Neutrophil (primary cell): ENCODE measurements around the gene CHMP2B.

Experiments used
- H3K27ac ChIP-seq: fragments of 200-600 bp; sonication (generic); 2 replicates; pipeline ENCODE4 v1.5.1; 2016; ENCODE audit warnings: mild to moderate bottlenecking, moderate library complexity
- H3K27me3 ChIP-seq: fragments of 200-600 bp; sonication (generic); 2 replicates; pipeline ENCODE4 v1.6.0; 2016; ENCODE audit warnings: mild to moderate bottlenecking
- H3K36me3 ChIP-seq: fragments of 200-600 bp; sonication (generic); 2 replicates; pipeline ENCODE4 v1.5.1; 2017
- H3K4me1 ChIP-seq, 2 experiments: fragments of 200-600 bp in 1 of 2; sonication (generic) in 1 of 2; 1 replicate in 1 of 2; 2 replicates in 1 of 2; pipeline versions ENCODE4 v1.5.1 to v1.6.1; 2013 to 2016; ENCODE audit warnings: low read depth in 1 of 2, low read length in 1 of 2, mild to moderate bottlenecking in 1 of 2, moderate library complexity in 1 of 2; ENCODE audit not compliant: control insufficient read depth in 1 of 2, insufficient read depth in 1 of 2
- H3K4me3 ChIP-seq, 2 experiments: fragments of 200-600 bp in 1 of 2; sonication (generic) in 1 of 2; 1 replicate in 1 of 2; 2 replicates in 1 of 2; pipeline ENCODE4 v1.5.1; 2013 to 2016; ENCODE audit warnings: low read depth in 1 of 2, low read length in 1 of 2, mild to moderate bottlenecking in 1 of 2, moderate library complexity in 1 of 2
- H3K9me3 ChIP-seq: fragments of 200-600 bp; sonication (generic); 2 replicates; pipeline ENCODE4 v1.5.1; 2016
- TF ChIP-seq, protein P1 (sequence below): fragments of 200-600 bp; sonication (generic); IDR thresholded peaks from 2 replicates; pipeline ENCODE4 v1.5.1; 2016; ENCODE audit warnings: antibody characterized with exemption

The CHMP2B gene

DNA sequence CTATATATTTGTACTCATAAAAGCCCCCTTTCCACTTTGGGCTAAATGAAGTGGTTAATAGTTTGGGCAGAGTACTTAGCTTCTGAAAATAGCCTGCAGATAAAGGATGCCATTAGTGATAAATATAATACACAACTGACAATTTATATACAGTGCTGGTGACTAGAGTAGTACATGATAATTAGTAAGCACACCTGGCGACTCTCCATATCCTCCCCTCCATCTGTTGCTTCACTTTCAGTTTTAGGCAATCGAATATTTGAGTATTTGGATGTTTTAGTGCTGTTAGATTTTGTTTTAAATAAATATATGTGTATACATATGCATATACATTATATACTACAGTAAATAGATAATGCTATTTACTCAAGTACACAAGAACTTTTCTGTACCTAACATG, 35.9 kb upstream of the CHMP2B start:
- TF ChIP-seq, protein P1, sequence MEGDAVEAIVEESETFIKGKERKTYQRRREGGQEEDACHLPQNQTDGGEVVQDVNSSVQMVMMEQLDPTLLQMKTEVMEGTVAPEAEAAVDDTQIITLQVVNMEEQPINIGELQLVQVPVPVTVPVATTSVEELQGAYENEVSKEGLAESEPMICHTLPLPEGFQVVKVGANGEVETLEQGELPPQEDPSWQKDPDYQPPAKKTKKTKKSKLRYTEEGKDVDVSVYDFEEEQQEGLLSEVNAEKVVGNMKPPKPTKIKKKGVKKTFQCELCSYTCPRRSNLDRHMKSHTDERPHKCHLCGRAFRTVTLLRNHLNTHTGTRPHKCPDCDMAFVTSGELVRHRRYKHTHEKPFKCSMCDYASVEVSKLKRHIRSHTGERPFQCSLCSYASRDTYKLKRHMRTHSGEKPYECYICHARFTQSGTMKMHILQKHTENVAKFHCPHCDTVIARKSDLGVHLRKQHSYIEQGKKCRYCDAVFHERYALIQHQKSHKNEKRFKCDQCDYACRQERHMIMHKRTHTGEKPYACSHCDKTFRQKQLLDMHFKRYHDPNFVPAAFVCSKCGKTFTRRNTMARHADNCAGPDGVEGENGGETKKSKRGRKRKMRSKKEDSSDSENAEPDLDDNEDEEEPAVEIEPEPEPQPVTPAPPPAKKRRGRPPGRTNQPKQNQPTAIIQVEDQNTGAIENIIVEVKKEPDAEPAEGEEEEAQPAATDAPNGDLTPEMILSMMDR, result no peak
- Histone ChIP-seq H3K27me3 (no peaks in the 10 kb centered on the region), H3K27ac (no peak overlapping the region), H3K4me1 (no peaks in the 10 kb centered on the region), H3K9me3 (no peaks in the 10 kb centered on the region), H3K4me3 (no peak overlapping the region), H3K36me3 (no peaks in the 10 kb centered on the region)

DNA sequence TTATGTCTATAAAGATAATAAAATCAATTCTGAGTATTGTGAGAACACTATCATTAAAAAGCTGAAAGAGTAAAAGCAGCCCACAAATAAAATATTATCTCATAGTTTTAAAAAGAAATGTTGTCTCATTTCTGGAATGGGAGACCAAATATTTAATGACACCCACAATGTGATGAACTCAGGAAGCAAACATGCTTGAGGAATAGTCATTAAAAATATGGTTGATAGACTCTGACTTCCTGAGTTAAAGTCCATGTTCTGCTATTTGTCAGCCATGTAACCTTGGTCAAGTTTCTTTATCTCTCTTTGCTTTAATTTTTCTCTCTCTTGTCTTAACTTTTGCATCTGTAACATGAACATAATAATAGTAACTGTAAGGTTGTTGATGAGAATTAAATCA, 35.5 kb upstream of the CHMP2B start:
- H3K4me1 ChIP-seq, result no peaks in the 10 kb centered on the region
- H3K27me3 ChIP-seq, result no peaks in the 10 kb centered on the region
- no peak overlapping the region for H3K4me3 ChIP-seq
- H3K36me3 ChIP-seq, result no peaks in the 10 kb centered on the region
- no peak overlapping the region for H3K27ac ChIP-seq
- TF ChIP-seq, protein P1, result no peak
- H3K9me3 ChIP-seq, result no peaks in the 10 kb centered on the region

DNA sequence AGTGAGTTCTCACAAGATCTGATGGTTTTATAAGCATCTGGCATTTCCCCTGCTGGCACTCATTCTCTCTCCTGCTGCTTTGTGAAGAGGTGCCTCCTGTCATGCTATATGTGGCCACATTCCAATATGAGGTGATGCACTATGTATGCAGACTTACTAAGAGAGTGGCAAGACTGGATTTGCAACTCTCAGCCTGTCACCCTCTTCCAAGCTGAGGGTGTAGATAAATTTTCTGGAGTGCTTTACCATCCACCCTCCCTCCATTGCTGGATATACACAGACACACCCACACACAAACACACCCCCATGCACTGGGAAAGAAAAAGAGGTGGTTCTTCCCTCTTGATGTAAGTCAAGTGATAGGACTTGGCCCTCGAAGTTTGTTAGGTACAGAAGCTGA, 30.2 kb upstream of the CHMP2B start:
- TF ChIP-seq, protein P1, result no peak
- H3K27me3 ChIP-seq, result no peaks in the 10 kb centered on the region

DNA sequence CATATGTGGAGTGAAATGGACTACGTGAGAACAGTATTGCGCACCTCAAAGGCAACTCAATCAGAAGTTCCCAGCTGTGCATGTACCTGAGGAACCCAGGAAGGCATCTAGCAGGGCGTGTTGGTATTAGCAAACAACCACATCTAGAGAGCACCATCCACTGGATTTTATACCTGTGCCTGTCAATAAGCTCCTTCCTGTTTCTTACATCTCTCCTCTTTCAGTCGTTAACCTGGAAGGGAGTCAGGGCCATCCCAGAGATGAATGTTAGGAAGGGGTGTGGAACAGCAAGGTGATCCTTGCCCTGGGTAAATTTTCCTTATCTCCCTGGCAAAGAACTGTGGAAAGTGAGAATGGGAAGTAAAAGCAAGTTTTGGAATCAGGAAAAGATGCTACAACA, 29.6 kb upstream of the CHMP2B start:
- Histone ChIP-seq H3K27ac (no peak overlapping the region), H3K4me1 (no peaks in the 10 kb centered on the region), H3K27me3 (no peaks in the 10 kb centered on the region), H3K36me3 (no peaks in the 10 kb centered on the region), H3K9me3 (no peaks in the 10 kb centered on the region), H3K4me3 (no peak overlapping the region)
- TF ChIP-seq, protein P1, result no peak

More for the DNA sequence above, 30.2 kb upstream of the CHMP2B start:
- H3K27ac ChIP-seq, result no peak overlapping the region
- no peak overlapping the region for H3K4me3 ChIP-seq
- no peaks in the 10 kb centered on the region for H3K36me3 ChIP-seq
- no peaks in the 10 kb centered on the region for H3K9me3 ChIP-seq
- no peaks in the 10 kb centered on the region for H3K4me1 ChIP-seq

DNA sequence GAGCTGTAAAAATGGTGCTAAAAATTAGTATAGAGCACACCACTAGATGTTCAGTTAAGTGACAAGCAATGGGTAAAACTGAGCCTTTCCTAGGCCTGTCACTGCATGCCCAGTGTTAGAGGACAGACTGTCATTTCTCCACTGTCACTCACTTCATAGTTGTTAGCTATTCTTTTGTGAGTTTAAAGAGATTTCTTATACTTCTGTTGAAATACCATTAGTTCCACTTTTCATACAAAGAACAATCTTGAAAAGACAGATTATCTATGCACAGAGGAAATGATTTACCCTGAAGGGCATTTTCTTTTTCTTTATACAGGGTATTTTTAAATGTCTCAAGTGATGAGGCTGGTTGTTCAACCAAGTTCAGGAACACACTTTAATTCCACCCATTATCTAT, 28.3 kb upstream of the CHMP2B start:
- TF ChIP-seq, protein P1, result no peak
- H3K4me1 ChIP-seq, result no peaks in the 10 kb centered on the region
- H3K36me3 ChIP-seq, result no peaks in the 10 kb centered on the region
- no peak overlapping the region for H3K27ac ChIP-seq
- H3K4me3 ChIP-seq, result no peak overlapping the region
- H3K27me3 ChIP-seq, result no peaks in the 10 kb centered on the region
- no peaks in the 10 kb centered on the region for H3K9me3 ChIP-seq

DNA sequence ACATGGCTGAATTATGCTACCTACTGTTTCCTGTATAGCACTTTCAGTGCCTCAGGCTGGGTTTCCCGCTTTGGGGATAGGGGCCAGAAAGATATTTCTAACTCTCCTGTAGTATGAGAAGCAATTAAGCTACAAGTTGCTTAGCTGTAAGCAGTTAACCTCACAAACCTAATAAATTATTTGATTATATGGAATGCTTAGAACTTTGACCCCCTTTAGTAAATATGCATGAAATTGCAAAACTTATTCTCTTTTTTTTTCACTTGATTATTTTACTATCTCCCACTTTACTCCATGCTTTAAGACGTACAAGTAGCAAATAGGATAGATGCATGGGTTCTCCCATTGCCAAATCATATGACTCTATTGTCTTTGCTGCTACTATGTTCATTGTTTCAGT, 27.5 kb upstream of the CHMP2B start:
- TF ChIP-seq, protein P1, result no peak
- Histone ChIP-seq H3K27me3 (no peaks in the 10 kb centered on the region), H3K4me3 (no peak overlapping the region), H3K36me3 (no peaks in the 10 kb centered on the region), H3K27ac (no peak overlapping the region), H3K9me3 (no peaks in the 10 kb centered on the region), H3K4me1 (no peaks in the 10 kb centered on the region)
